SK-N-SH (cell line): ENCODE results near the gene CTCFL. TPM values are rescaled to one million over a fixed set of nuclear protein-coding genes. Genes with fewer than 3 reads are reported as not detected.

Experiments used
- CTCF ChIA-PET: fragments of 300-600, 350-600 bp; formaldehyde crosslinking; extraction: SDS; loops from one replicate; lab custom pipeline; 2021; lab: Yijun Ruan, JAX
- POLR2A ChIA-PET: fragments of 350-600 bp; sonication (Branson Sonifier 250); formaldehyde crosslinking; extraction: SDS; loops from one replicate; lab custom pipeline; 2020; ENCODE audit warnings: antibody characterized with exemption, inconsistent platforms; lab: Yijun Ruan, JAX
- DNase-seq: peaks from one replicate; pipeline ENCODE4 v3.0.0; 2012
- H2AFZ ChIP-seq: fragments of 200-600 bp; sonication (generic); 2 replicates; pipeline ENCODE4 v1.8.1; 2016; ENCODE audit warnings: antibody characterized with exemption, mild to moderate bottlenecking, low read depth
- H3F3A ChIP-seq: fragments of 200-600 bp; sonication (generic); replicated peaks from 2 replicates; pipeline ENCODE3; 2016; ENCODE audit warnings: antibody characterized with exemption, mild to moderate bottlenecking; ENCODE audit not compliant: insufficient read depth
- H3K27ac ChIP-seq, 2 experiments: fragments of 200-500 bp in 1 of 2; fragments of 200-600 bp in 1 of 2; sonication (Bioruptor generic) in 1 of 2; sonication (generic), shearing (Covaris generic) in 1 of 2; 2 replicates each; pipeline versions ENCODE4 v1.5.1 to v1.6.1; 2014 to 2016; ENCODE audit warnings: low read depth in 2 of 2, inconsistent platforms in 1 of 2, low read length in 1 of 2, mild to moderate bottlenecking in 1 of 2, mixed read lengths in 1 of 2
- H3K27me3 ChIP-seq: fragments of 200-600 bp; sonication (generic), shearing (Covaris generic); 2 replicates; pipeline ENCODE4 v1.6.1; 2016; ENCODE audit warnings: mixed run types; ENCODE audit not compliant: insufficient read depth
- H3K36me3 ChIP-seq, 2 experiments: fragments of 200-500 bp in 1 of 2; fragments of 200-600 bp in 1 of 2; sonication (Bioruptor generic) in 1 of 2; sonication (generic) in 1 of 2; replicated peaks in 1 of 2; 2 replicates each; pipeline versions ENCODE3 to v1.5.1; 2014 to 2016; ENCODE audit warnings: low read length in 1 of 2, mild to moderate bottlenecking in 1 of 2; ENCODE audit not compliant: insufficient read depth in 2 of 2, control insufficient read depth in 1 of 2
- H3K4me1 ChIP-seq, 2 experiments: fragments of 200-500 bp in 1 of 2; fragments of 200-600 bp in 1 of 2; sonication (Bioruptor generic) in 1 of 2; sonication (generic), shearing (Covaris generic) in 1 of 2; 2 replicates each; pipeline versions ENCODE4 v1.5.1 to v1.6.1; 2014 to 2016; ENCODE audit warnings: low read depth in 1 of 2, low read length in 1 of 2, mixed run types in 1 of 2; ENCODE audit not compliant: insufficient read depth in 2 of 2, control insufficient read depth in 1 of 2
- H3K4me2 ChIP-seq: fragments of 200-600 bp; sonication (generic), shearing (Covaris generic); 2 replicates; pipeline ENCODE4 v1.6.1; 2017; ENCODE audit warnings: mixed run types
- H3K4me3 ChIP-seq, 2 experiments: fragments of 200-500 bp in 1 of 2; fragments of 200-600 bp in 1 of 2; sonication (Bioruptor generic) in 1 of 2; sonication (generic), shearing (Covaris generic) in 1 of 2; 2 replicates each; pipeline versions ENCODE4 v1.5.1 to v1.8.1; 2014 to 2016; ENCODE audit warnings: low read depth in 2 of 2, inconsistent platforms in 1 of 2, low read length in 1 of 2, mild to moderate bottlenecking in 1 of 2, mixed read lengths in 1 of 2, moderate library complexity in 1 of 2
- H3K79me2 ChIP-seq: fragments of 200-600 bp; sonication (generic); 2 replicates; pipeline ENCODE4 v1.8.1; 2017; ENCODE audit warnings: mild to moderate bottlenecking; ENCODE audit not compliant: insufficient read depth
- H3K9ac ChIP-seq: fragments of 200-600 bp; sonication (generic); 2 replicates; pipeline ENCODE4 v1.6.1; 2017; ENCODE audit warnings: mixed run types
- H3K9me2 ChIP-seq: fragments of 200-600 bp; sonication (generic); 2 replicates; pipeline ENCODE4 v1.6.1; 2017; ENCODE audit warnings: mixed run types
- H3K9me3 ChIP-seq: fragments of 200-600 bp; sonication (generic); 2 replicates; pipeline ENCODE4 v1.6.1; 2017; ENCODE audit warnings: mixed run types, mild to moderate bottlenecking, moderate library complexity
- H4K20me1 ChIP-seq: fragments of 200-600 bp; sonication (generic); 2 replicates; pipeline ENCODE4 v1.6.1; 2017; ENCODE audit warnings: mild to moderate bottlenecking, mixed run types; ENCODE audit not compliant: insufficient read depth
- EZH2phosphoT487 ChIP-seq: fragments of 200-600 bp; sonication (generic); IDR thresholded peaks from 2 replicates; pipeline ENCODE4 v1.6.1; 2017; ENCODE audit warnings: low read depth, mixed run types, mild to moderate bottlenecking, antibody characterized with exemption, moderate library complexity, borderline replicate concordance
- FOXJ3 ChIP-seq: sonication (generic); formaldehyde crosslinking; IDR thresholded peaks from 2 replicates; pipeline ENCODE4 v1.5.1; 2020; ENCODE audit warnings: mild to moderate bottlenecking, missing genetic modification reagents
- GABPA ChIP-seq: IDR thresholded peaks from 2 replicates; pipeline ENCODE4 v1.4.0; 2012; ENCODE audit warnings: low read depth, mild to moderate bottlenecking
- GATA2 ChIP-seq: sonication (generic); formaldehyde crosslinking; IDR thresholded peaks from 2 replicates; pipeline ENCODE4 v1.5.0; 2020; ENCODE audit warnings: mild to moderate bottlenecking, missing genetic modification reagents
- MXI1 ChIP-seq: IDR thresholded peaks from 2 replicates; pipeline ENCODE4 v1.6.1; 2012; ENCODE audit warnings: mild to moderate bottlenecking, low read depth, low read length, improper control_type of control experiment
- NFIC ChIP-seq: IDR thresholded peaks from 2 replicates; pipeline ENCODE4 v1.4.0; 2012; ENCODE audit warnings: borderline replicate concordance
- NRF1 ChIP-seq: IDR thresholded peaks from 2 replicates; pipeline ENCODE4 v1.6.1; 2012; ENCODE audit warnings: low read depth, mild to moderate bottlenecking, low read length
- RFX5 ChIP-seq: IDR thresholded peaks from 2 replicates; pipeline ENCODE4 v1.6.1; 2012; ENCODE audit warnings: mild to moderate bottlenecking, improper control_type of control experiment, low read length
- RXRA ChIP-seq: IDR thresholded peaks from 2 replicates; pipeline ENCODE4 v1.4.0; 2012; ENCODE audit warnings: low read depth, mild to moderate bottlenecking, borderline replicate concordance
- TAF1 ChIP-seq: IDR thresholded peaks from 2 replicates; pipeline ENCODE4 v1.6.1; 2012; ENCODE audit warnings: low read depth, mild to moderate bottlenecking, low read length, moderate library complexity, borderline replicate concordance
- TCF12 ChIP-seq: IDR thresholded peaks from 2 replicates; pipeline ENCODE4 v1.4.0; 2012
- TEAD4 ChIP-seq: IDR thresholded peaks from 2 replicates; pipeline ENCODE4 v1.4.0; 2012; ENCODE audit warnings: mild to moderate bottlenecking, borderline replicate concordance; ENCODE audit not compliant: insufficient read depth
- USF1 ChIP-seq: IDR thresholded peaks from 2 replicates; pipeline ENCODE4 v1.4.0; 2012; ENCODE audit warnings: low read depth, borderline replicate concordance
- USF2 ChIP-seq: fragments of 150-350 bp; IDR thresholded peaks from 2 replicates; pipeline ENCODE4 v1.6.1; 2017; ENCODE audit warnings: antibody characterized with exemption, low read length, low read depth, borderline replicate concordance
- WGBS: methylation state at CpG from one replicate; pipeline ENCODE4 v1.1.6; 2017; ENCODE audit warnings: low lambda C conversion rate; 5-methylcytosine and 5-hydroxymethylcytosine counted together
- polyA plus RNA-seq, 3 experiments: library from polyadenylated mRNA; depleted of rRNA; stranded (reverse); fragments of >200 nt; gene quantifications; 2 replicates each; pipeline ENCODE4 v1.2.3, GENCODE V29; 2012

The CTCFL gene
- polyA plus RNA-seq, 1 of the 3 experiments (the other 2 are of a cell fraction): not detected

- 61% methylated on average over 21 of the region's 21 CpGs for WGBS
- Histone ChIP-seq H2AFZ (no peak overlapping the region), H3K9me3 (no peaks in the 10 kb centered on the region), H3K27me3 (peaks cover 43% of the 10 kb centered on the region), H3K4me2 (no peak overlapping the region), H3K27ac (no peak overlapping the region), H3K79me2 (no peaks in the 10 kb centered on the region), H3K9me2 (no peaks in the 10 kb centered on the region), H3K36me3 (no peaks in the 10 kb centered on the region), H3K4me3 (no peak overlapping the region), H3F3A (no peaks in the 10 kb centered on the region), H3K4me1 (no peaks in the 10 kb centered on the region), H3K9ac (no peak overlapping the region), H4K20me1 (no peaks in the 10 kb centered on the region)
- POLR2A ChIA-PET: no interaction called here
- CTCF ChIA-PET: interaction anchor here (1.0 to 1.1 kb wide), 2 partner anchors 34 kb away, joined by 4 read pairs; no protein-coding TSS in a partner anchor
- TF ChIP-seq USF2 (no peak), FOXJ3 (CRISPR knock-in tag) (no peak), EZH2phosphoT487 (no peak), NFIC (no peak), RFX5 (no peak), RXRA (no peak), NRF1 (no peak), TAF1 (no peak), TEAD4 (no peak), USF1 (no peak)
- no peak for DNase-seq
These were observed 23.5 kb upstream of the CTCFL start for GRCh38 chr20:57548177-57549058.

GRCh38 chr20:57546956-57547649 is 22.2 kb upstream of the CTCFL start:
- H3K36me3 ChIP-seq: no peaks in the 10 kb centered on the region
- no peaks in the 10 kb centered on the region for H4K20me1 ChIP-seq
- DNase-seq: no peak
- TF ChIP-seq NFIC (no peak), GATA2 (CRISPR knock-in tag) (no peak), TCF12 (no peak), MXI1 (no peak), EZH2phosphoT487 (no peak), FOXJ3 (CRISPR knock-in tag) (no peak), GABPA (no peak)
- ChIA-PET POLR2A (no interaction called here), CTCF (no interaction called here)
- no peaks in the 10 kb centered on the region for H3K79me2 ChIP-seq
- H3K9me3 ChIP-seq: no peaks in the 10 kb centered on the region
- H3K27ac ChIP-seq: no peak overlapping the region
- no peak overlapping the region for H2AFZ ChIP-seq
- H3K4me1 ChIP-seq: no peaks in the 10 kb centered on the region
- peaks cover 43% of the 10 kb centered on the region for H3K27me3 ChIP-seq
- no peaks in the 10 kb centered on the region for H3K9me2 ChIP-seq
- H3K4me3 ChIP-seq: no peak overlapping the region
- H3F3A ChIP-seq: no peaks in the 10 kb centered on the region
- 35% methylated on average over 6 of the region's 8 CpGs for WGBS
- H3K9ac ChIP-seq: no peak overlapping the region
- no peak overlapping the region for H3K4me2 ChIP-seq
